Left ventricle myocardium inferior (tissue), 1 donor: ENCODE data around the gene LRRN4CL. TPM values are rescaled to one million over a fixed set of nuclear protein-coding genes. Genes with fewer than 3 reads are reported as not detected.

Experiments
- DNase-seq: peaks from one replicate; pipeline ENCODE4 v3.0.0-alpha.2; 2020
- H3K27ac ChIP-seq: fragments of 200-600 bp; replicated peaks from 2 replicates; pipeline ENCODE4 v1.8.0; 2021
- H3K27me3 ChIP-seq: fragments of 200-600 bp; 2 replicates; pipeline ENCODE4 v1.8.0; 2021; ENCODE audit warnings: low read depth
- H3K36me3 ChIP-seq: fragments of 200-600 bp; 2 replicates; pipeline ENCODE4 v1.8.0; 2021
- H3K4me1 ChIP-seq: fragments of 200-600 bp; 2 replicates; pipeline ENCODE4 v1.8.0; 2021
- H3K4me3 ChIP-seq: fragments of 200-600 bp; 2 replicates; pipeline ENCODE4 v1.8.0; 2021; ENCODE audit warnings: mild to moderate bottlenecking, moderate library complexity
- H3K9me3 ChIP-seq: fragments of 200-600 bp; replicated peaks from 2 replicates; pipeline ENCODE4 v1.8.0; 2021
- intact Hi-C: fragments of 100-400 bp; cut with micrococcal nuclease; formaldehyde crosslinking; loops from one replicate; pipeline ENCODE4 v1.11.0; 2022
- total RNA-seq: library from RNA; stranded (reverse); fragmentation: NEBNext Ultra II Directional; extraction: Animal tissue kit (Norgen Biotek cat#: 25700); gene quantifications from one replicate; pipeline ENCODE4 v1.2.1, GENCODE V29; 2021
- TF ChIP-seq, protein P1 (sequence below): fragments of 200-600 bp; IDR thresholded peaks from 2 replicates; pipeline ENCODE4 v1.8.0; 2021; ENCODE audit warnings: antibody characterized with exemption, mild to moderate bottlenecking, borderline replicate concordance
- donor health status: DM: no; HTN: yes; CAD: no; lungs with severe emphysema.

LRRN4CL gene
- total RNA-seq, 1 donor from 2014 or later = 2.7 TPM

DNA sequence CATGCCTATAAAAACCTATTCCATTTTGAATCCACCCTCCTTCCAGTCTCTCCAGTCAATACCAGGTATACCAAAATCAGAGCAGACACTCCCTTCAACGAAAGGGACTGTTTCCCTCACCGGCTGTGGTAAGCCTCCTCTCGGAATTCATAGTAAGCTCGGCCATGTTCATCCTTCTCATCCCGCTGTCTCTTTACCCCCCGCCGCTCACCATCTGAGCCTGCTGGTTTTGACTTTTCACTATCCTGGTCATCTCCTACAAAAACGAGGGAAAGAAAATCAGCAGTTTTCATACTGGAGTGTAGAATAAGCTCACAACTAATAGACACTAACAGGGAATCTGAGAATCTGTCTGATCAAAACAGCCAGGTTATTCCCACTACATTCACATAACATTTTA is 34.8 kb upstream of the LRRN4CL start:
- no peaks in the 10 kb centered on the region for H3K27me3 ChIP-seq
- H3K9me3 ChIP-seq = no peaks in the 10 kb centered on the region
- intact Hi-C loops = loop anchor here (10.0 kb wide), 1 partner anchor 111 kb away; the partner anchor contains the start of genes STX5, TEX54 and WDR74
- H3K27ac ChIP-seq = peak overlapping the region; percentile 95
- H3K36me3 ChIP-seq = peaks cover 51% of the 10 kb centered on the region
- TF ChIP-seq, protein P1, sequence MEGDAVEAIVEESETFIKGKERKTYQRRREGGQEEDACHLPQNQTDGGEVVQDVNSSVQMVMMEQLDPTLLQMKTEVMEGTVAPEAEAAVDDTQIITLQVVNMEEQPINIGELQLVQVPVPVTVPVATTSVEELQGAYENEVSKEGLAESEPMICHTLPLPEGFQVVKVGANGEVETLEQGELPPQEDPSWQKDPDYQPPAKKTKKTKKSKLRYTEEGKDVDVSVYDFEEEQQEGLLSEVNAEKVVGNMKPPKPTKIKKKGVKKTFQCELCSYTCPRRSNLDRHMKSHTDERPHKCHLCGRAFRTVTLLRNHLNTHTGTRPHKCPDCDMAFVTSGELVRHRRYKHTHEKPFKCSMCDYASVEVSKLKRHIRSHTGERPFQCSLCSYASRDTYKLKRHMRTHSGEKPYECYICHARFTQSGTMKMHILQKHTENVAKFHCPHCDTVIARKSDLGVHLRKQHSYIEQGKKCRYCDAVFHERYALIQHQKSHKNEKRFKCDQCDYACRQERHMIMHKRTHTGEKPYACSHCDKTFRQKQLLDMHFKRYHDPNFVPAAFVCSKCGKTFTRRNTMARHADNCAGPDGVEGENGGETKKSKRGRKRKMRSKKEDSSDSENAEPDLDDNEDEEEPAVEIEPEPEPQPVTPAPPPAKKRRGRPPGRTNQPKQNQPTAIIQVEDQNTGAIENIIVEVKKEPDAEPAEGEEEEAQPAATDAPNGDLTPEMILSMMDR = no peak
- peaks cover 71% of the 10 kb centered on the region for H3K4me1 ChIP-seq
- no peak for DNase-seq
- H3K4me3 ChIP-seq = peak overlapping the region; percentile 91

DNA sequence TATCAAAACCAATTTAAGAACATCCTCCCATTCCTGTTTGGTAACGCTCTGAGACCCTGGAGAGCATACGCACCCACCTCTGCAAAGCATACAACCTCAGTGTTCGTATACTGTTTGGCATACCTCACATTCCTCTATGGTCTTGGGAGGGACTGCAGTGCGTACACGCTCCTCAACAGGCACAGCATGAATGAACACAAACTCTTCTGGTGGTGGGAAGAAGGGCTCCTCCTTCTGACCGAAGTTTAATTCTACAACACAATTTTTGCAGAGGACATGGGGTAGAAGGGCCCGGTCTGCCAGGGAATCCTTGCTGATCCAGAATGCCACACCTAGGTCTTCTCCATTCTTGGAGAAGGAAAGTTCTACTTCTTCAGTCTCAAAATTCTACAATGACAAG is 32.7 kb upstream of the LRRN4CL start:
- DNase-seq = no peak
- Histone ChIP-seq H3K36me3 (peaks cover 73% of the 10 kb centered on the region), H3K9me3 (no peaks in the 10 kb centered on the region), H3K4me1 (peaks cover 73% of the 10 kb centered on the region), H3K27ac (no peak overlapping the region), H3K27me3 (no peaks in the 10 kb centered on the region), H3K4me3 (no peak overlapping the region)
- intact Hi-C loops = loop anchor here (10.0 kb wide), 1 partner anchor 113 kb away; the partner anchor contains the start of genes STX5, TEX54 and WDR74
- TF ChIP-seq, protein P1 = no peak

DNA sequence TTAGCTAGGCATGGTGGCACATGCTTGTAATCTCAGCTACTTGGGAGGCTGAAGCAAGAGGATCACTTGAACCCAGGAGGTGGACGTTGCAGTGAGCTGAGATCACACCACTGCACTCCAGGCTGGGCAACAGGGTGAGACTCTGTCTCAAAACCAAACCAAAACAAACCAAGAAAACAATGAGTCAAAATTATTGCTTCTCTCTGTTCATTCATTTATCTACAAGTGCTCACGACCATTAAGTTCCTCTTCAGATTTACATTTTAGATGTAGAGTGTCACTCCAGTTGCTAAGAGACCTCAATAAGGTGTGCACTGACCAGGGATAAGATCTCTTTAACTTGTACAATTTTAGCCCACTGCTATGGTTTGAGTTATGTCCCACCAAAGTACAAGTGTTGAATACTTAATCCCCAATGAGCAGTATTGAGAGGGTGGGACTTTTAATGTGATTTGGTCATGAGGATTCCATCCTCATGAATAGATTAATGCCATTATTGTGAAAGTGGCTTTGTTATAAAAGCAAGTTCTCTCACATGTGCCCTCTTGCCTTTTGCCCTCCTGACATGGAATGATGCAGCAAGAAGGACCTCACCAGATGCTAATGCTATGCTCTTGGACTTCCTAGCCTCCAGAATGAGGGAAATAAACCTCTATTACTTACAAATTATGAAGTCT is 30.1 kb upstream of the LRRN4CL start:
- TF ChIP-seq, protein P1 = no peak
- Histone ChIP-seq H3K4me1 (peaks cover 71% of the 10 kb centered on the region), H3K9me3 (no peaks in the 10 kb centered on the region), H3K27ac (no peak overlapping the region), H3K36me3 (peaks cover 99% of the 10 kb centered on the region), H3K4me3 (no peak overlapping the region), H3K27me3 (no peaks in the 10 kb centered on the region)
- intact Hi-C loops = no loop called here
- no peak for DNase-seq

DNA sequence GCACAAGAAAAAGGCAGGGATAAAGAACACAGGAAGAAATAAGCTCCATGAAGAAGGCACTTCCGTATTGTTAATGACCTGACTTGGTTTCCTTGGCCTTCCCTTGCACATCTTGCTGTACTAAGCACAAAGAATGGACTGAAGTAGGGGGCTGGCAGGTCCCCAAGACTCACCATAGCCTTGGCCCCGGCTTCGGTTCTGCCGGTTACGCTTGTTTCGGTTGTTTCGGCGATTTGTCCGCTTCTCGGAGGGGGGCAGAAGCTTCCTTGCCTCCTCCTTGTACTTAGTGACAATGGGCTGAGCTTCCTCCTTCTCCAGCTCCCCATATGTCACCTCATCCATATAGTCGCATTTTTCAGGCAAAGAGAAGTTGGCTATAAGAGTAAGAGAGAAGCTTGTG is 27.5 kb upstream of the LRRN4CL start:
- Histone ChIP-seq H3K4me3 (no peak overlapping the region), H3K27ac (no peak overlapping the region), H3K9me3 (no peaks in the 10 kb centered on the region), H3K4me1 (peaks cover 69% of the 10 kb centered on the region), H3K27me3 (no peaks in the 10 kb centered on the region), H3K36me3 (peaks cover 100% of the 10 kb centered on the region)
- TF ChIP-seq, protein P1 = no peak
- intact Hi-C loops = no loop called here
- no peak for DNase-seq

DNA sequence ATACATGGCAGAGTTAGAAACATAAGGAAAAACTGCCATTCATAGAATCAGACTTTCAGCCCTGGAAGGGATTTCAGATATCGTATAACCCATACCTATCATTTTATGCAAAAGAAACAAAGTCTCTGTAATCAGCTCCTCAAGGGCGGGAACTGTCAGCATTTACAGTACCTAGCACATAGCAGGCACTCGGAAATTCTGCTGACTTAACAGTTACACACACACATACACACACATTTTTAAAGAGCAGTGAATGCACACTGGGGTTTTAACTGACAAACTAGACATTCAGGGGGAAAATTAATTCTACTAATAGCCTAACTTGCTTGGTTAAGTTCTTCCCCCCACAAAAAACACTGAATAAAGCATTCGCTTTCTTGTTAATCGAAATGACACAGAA is 26.9 kb upstream of the LRRN4CL start:
- DNase-seq = no peak
- TF ChIP-seq, protein P1 = no peak
- peaks cover 67% of the 10 kb centered on the region for H3K4me1 ChIP-seq
- no peak overlapping the region for H3K4me3 ChIP-seq
- H3K9me3 ChIP-seq = no peaks in the 10 kb centered on the region
- no peaks in the 10 kb centered on the region for H3K27me3 ChIP-seq
- intact Hi-C loops = no loop called here
- H3K36me3 ChIP-seq = peaks cover 100% of the 10 kb centered on the region
- H3K27ac ChIP-seq = no peak overlapping the region
